Gastroesophageal sphincter (tissue), 3 donors: ENCODE results near the gene NTMT1.

Source experiments
- EP300 ChIP-seq: sonication (generic); formaldehyde crosslinking; IDR thresholded peaks from one replicate; pipeline ENCODE4 v1.6.1; 2017; ENCODE audit warnings: antibody characterized with exemption, mild to moderate bottlenecking
- POLR2A ChIP-seq, 2 donors: fragments of 450-650 bp; IDR thresholded peaks; one replicate each; pipeline ENCODE4 v1.6.1; 2017; ENCODE audit warnings: antibody characterized with exemption in 2 of 2, mild to moderate bottlenecking in 2 of 2, moderate library complexity in 1 of 2
- TF ChIP-seq, protein P1 (sequence below), 4 experiments: fragments of 200-600 bp in 2 of 4; fragments of 450-650 bp in 2 of 4; sonication (generic) in 1 of 4; IDR thresholded peaks; one replicate each; pipeline ENCODE4 v1.5.1; 2017 to 2019; ENCODE audit warnings: antibody characterized with exemption in 4 of 4, mild to moderate bottlenecking in 2 of 4, moderate library complexity in 2 of 4

DNA sequence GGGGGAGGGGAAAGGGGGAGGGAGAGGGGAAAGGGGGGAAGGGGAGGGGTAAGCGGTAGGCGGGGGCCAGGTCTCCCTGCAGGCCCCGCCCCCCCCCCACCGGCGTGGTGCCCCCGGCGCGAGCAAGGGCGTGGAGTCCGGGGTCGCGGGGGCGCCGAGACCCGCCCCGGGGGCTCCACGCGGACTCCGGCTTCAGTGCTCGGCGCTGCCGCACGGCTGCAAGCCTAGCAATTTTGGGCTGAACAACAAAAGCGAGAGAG lies 15.8 kb upstream of the NTMT1 start:
- TF ChIP-seq, protein P1, sequence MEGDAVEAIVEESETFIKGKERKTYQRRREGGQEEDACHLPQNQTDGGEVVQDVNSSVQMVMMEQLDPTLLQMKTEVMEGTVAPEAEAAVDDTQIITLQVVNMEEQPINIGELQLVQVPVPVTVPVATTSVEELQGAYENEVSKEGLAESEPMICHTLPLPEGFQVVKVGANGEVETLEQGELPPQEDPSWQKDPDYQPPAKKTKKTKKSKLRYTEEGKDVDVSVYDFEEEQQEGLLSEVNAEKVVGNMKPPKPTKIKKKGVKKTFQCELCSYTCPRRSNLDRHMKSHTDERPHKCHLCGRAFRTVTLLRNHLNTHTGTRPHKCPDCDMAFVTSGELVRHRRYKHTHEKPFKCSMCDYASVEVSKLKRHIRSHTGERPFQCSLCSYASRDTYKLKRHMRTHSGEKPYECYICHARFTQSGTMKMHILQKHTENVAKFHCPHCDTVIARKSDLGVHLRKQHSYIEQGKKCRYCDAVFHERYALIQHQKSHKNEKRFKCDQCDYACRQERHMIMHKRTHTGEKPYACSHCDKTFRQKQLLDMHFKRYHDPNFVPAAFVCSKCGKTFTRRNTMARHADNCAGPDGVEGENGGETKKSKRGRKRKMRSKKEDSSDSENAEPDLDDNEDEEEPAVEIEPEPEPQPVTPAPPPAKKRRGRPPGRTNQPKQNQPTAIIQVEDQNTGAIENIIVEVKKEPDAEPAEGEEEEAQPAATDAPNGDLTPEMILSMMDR (IDR thresholded peaks at IDR 0.05): no peak
- no peak for TF ChIP-seq POLR2A (IDR thresholded peaks at IDR 0.05)
- no peak for TF ChIP-seq EP300
